ENCODE data around the gene AGPS. TPM values are rescaled to one million over a fixed set of nuclear protein-coding genes. Genes with fewer than 3 reads are reported as not detected.

Gene AGPS
- total and polyA plus RNA-seq, 10 of the 15 experiments (the other 5 are each of a cell fraction or from before 2014, with no cell fraction given): 7.9 to 54.2 (median 38.7) TPM

DNA sequence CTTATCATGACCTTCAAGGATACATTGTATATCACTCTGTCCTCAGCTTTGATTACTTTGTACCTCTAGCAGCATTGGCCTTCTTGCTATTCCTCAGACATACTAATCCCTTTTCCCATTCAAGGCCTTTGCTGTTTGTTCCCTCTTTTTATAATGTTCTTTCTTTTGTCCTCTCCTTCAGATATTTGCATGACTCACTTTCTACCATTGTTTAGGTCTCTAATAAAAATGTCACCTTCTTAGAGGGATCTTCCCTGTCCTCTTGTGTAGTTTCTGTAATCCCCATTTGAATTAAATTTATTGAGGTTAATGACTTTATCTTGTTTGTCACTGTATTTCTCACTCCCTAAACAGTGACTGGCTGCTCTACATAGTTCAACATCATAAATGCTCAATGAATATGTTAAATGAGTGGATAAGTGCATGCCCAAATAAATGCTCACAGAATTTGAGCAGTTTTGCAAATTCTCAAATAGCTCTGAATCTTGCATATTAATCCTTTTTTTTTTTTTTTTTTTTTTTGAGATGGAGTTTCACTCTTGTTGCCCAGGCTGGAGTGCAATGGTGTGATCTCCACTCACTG is 135.9 kb downstream of the AGPS start:
- H3K36me3 ChIP-seq (ENCODE audit: control insufficient read depth in 2 of 2, insufficient read depth in 2 of 2, low read length in 1 of 2): no peaks in the 10 kb centered on the region; a peak in 1 of 4 replicates
- no peaks in the 10 kb centered on the region for H4K20me1 ChIP-seq (ENCODE audit: control insufficient read depth, insufficient read depth)
- intact Hi-C loops (cut with micrococcal nuclease; ENCODE audit: unreplicated experiment): no loop called here
- ChIA-PET CTCF (interaction anchor here (1.3 kb wide), 1 partner anchor 195 kb away, joined by 3 read pairs; no protein-coding TSS in a partner anchor), POLR2A (no interaction called here), SMC1A (ENCODE audit: uncharacterized antibody, unreplicated experiment) (interaction anchor here (1.2 kb wide), 1 partner anchor 65 kb away, joined by 3 read pairs; no protein-coding TSS in a partner anchor), RAD21 (ENCODE audit: unreplicated experiment) (no interaction called here)
- no peaks in the 10 kb centered on the region for H3K79me2 ChIP-seq (ENCODE audit: control insufficient read depth, insufficient read depth, low read length)
- DNase-seq (ENCODE audit: low read depth, low spot score) (no peak), FAIRE-seq (no peak), ATAC-seq (no peak)
- BruUV-seq (replicated peaks): no TSS peak
- no peak overlapping the region for H3K9ac ChIP-seq (ENCODE audit: control insufficient read depth, insufficient read depth, low read length)
- no peak for TF ChIP-seq BCL11A (IDR thresholded peaks at IDR 0.05; ENCODE audit: low read depth, low read length)
- TF ChIP-seq RAD21 (IDR thresholded peaks at IDR 0.05; ENCODE audit: insufficient read depth, low read depth, low read length): no peak
- no peak for TF ChIP-seq CHD1 (IDR thresholded peaks at IDR 0.05; ENCODE audit: low read depth, low read length)
- TF ChIP-seq, protein P1, sequence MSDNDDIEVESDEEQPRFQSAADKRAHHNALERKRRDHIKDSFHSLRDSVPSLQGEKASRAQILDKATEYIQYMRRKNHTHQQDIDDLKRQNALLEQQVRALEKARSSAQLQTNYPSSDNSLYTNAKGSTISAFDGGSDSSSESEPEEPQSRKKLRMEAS (IDR thresholded peaks at IDR 0.05; ENCODE audit: low read depth, low read length): no peak
- TF ChIP-seq, protein P2, sequence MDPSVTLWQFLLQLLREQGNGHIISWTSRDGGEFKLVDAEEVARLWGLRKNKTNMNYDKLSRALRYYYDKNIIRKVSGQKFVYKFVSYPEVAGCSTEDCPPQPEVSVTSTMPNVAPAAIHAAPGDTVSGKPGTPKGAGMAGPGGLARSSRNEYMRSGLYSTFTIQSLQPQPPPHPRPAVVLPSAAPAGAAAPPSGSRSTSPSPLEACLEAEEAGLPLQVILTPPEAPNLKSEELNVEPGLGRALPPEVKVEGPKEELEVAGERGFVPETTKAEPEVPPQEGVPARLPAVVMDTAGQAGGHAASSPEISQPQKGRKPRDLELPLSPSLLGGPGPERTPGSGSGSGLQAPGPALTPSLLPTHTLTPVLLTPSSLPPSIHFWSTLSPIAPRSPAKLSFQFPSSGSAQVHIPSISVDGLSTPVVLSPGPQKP (IDR thresholded peaks at IDR 0.05; ENCODE audit: low read depth, low read length): no peak
- TF ChIP-seq, protein P3, sequence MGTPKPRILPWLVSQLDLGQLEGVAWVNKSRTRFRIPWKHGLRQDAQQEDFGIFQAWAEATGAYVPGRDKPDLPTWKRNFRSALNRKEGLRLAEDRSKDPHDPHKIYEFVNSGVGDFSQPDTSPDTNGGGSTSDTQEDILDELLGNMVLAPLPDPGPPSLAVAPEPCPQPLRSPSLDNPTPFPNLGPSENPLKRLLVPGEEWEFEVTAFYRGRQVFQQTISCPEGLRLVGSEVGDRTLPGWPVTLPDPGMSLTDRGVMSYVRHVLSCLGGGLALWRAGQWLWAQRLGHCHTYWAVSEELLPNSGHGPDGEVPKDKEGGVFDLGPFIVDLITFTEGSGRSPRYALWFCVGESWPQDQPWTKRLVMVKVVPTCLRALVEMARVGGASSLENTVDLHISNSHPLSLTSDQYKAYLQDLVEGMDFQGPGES (IDR thresholded peaks at IDR 0.05): no peak
- TF ChIP-seq ZNF384 (IDR thresholded peaks at IDR 0.05; ENCODE audit: borderline replicate concordance, low read depth, low read length): no peak
- TF ChIP-seq, protein P4, sequence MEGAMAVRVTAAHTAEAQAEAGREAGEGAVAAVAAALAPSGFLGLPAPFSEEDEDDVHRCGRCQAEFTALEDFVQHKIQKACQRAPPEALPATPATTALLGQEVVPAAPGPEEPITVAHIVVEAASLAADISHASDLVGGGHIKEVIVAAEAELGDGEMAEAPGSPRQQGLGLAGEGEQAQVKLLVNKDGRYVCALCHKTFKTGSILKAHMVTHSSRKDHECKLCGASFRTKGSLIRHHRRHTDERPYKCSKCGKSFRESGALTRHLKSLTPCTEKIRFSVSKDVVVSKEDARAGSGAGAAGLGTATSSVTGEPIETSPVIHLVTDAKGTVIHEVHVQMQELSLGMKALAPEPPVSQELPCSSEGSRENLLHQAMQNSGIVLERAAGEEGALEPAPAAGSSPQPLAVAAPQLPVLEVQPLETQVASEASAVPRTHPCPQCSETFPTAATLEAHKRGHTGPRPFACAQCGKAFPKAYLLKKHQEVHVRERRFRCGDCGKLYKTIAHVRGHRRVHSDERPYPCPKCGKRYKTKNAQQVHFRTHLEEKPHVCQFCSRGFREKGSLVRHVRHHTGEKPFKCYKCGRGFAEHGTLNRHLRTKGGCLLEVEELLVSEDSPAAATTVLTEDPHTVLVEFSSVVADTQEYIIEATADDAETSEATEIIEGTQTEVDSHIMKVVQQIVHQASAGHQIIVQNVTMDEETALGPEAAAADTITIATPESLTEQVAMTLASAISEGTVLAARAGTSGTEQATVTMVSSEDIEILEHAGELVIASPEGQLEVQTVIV (IDR thresholded peaks at IDR 0.05; ENCODE audit: borderline replicate concordance, partially characterized antibody): no peak
- TF ChIP-seq, protein P5, sequence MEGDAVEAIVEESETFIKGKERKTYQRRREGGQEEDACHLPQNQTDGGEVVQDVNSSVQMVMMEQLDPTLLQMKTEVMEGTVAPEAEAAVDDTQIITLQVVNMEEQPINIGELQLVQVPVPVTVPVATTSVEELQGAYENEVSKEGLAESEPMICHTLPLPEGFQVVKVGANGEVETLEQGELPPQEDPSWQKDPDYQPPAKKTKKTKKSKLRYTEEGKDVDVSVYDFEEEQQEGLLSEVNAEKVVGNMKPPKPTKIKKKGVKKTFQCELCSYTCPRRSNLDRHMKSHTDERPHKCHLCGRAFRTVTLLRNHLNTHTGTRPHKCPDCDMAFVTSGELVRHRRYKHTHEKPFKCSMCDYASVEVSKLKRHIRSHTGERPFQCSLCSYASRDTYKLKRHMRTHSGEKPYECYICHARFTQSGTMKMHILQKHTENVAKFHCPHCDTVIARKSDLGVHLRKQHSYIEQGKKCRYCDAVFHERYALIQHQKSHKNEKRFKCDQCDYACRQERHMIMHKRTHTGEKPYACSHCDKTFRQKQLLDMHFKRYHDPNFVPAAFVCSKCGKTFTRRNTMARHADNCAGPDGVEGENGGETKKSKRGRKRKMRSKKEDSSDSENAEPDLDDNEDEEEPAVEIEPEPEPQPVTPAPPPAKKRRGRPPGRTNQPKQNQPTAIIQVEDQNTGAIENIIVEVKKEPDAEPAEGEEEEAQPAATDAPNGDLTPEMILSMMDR (IDR thresholded peaks at IDR 0.05 in 2 of 3, conservative IDR thresholded peaks at IDR 0.05 in 1 of 3; ENCODE audit: control insufficient read depth in 2 of 3, extremely low read depth in 1 of 3, insufficient read depth in 1 of 3, low read depth in 3 of 3, low read length in 3 of 3): no peak
- TF ChIP-seq POLR2A (IDR thresholded peaks at IDR 0.05; ENCODE audit: low read depth, low read length): no peak
- TF ChIP-seq HDAC2 (IDR thresholded peaks at IDR 0.05): no peak
- TF ChIP-seq MYC (IDR thresholded peaks at IDR 0.05; ENCODE audit: insufficient read depth, insufficient read length, insufficient replicate concordance, low read length, severe bottlenecking): no peak
- TF ChIP-seq CREM (IDR thresholded peaks at IDR 0.05; ENCODE audit: low read depth): no peak
- H3K9me3 ChIP-seq (replicated peaks; ENCODE audit: control insufficient read depth, insufficient read depth, low read length): no peaks in the 10 kb centered on the region
- no peaks in the 10 kb centered on the region for H3K27me3 ChIP-seq (replicated peaks in 1 of 2; ENCODE audit: control insufficient read depth in 2 of 2, insufficient read depth in 2 of 2, low read length in 1 of 2)
- in situ Hi-C loops (cut with MboI): no loop called here
- no peak overlapping the region for H3K27ac ChIP-seq (ENCODE audit: control insufficient read depth, insufficient read depth)
- no peak overlapping the region for H3K4me2 ChIP-seq (ENCODE audit: control insufficient read depth, insufficient read depth)
- H3K4me3 ChIP-seq: no peak overlapping the region
- no peaks in the 10 kb centered on the region for H3K4me1 ChIP-seq (ENCODE audit: control insufficient read depth, insufficient read depth, low read length)
- H2AFZ ChIP-seq (ENCODE audit: control insufficient read depth, low read depth, low read length): no peak overlapping the region
